Bronchial epithelial cell (primary cell): ENCODE measurements around the gene NEK1. TPM values are rescaled to one million over a fixed set of nuclear protein-coding genes. Genes with fewer than 3 reads are reported as not detected.

Source experiments
- DNase-seq: peaks from one replicate; pipeline ENCODE4 v3.0.0-alpha.2; 2010; ENCODE audit warnings: low read depth
- FAIRE-seq: peaks from 2 replicates; lab custom pipeline; 2011; peaks lifted over from hg19 to GRCh38; lab: Jason Lieb, UNC
- H3K27me3 ChIP-seq: 2 replicates; pipeline ENCODE4 v1.5.1; 2011; ENCODE audit warnings: low read length; ENCODE audit not compliant: control insufficient read depth, insufficient read depth
- H3K36me3 ChIP-seq: 2 replicates; pipeline ENCODE4 v1.5.1; 2011; ENCODE audit warnings: low read length; ENCODE audit not compliant: control insufficient read depth, insufficient read depth
- H3K4me3 ChIP-seq: 2 replicates; pipeline ENCODE4 v1.5.1; 2011; ENCODE audit warnings: mild to moderate bottlenecking, low read depth, low read length, control low read depth
- total RNA-seq: library from RNA; depleted of rRNA; stranded (reverse); fragments of >200 nt; gene quantifications from 2 replicates; pipeline ENCODE4 v1.2.1, GENCODE V29; 2014
- TF ChIP-seq, protein P1 (sequence below): IDR thresholded peaks from 2 replicates; pipeline ENCODE4 v1.5.1; 2011; ENCODE audit warnings: mild to moderate bottlenecking, moderate library complexity, low read length, control low read depth, inconsistent platforms; ENCODE audit not compliant: insufficient read depth, severe bottlenecking

NEK1 gene
- total RNA-seq, 1 donor from 2014 or later, result 6.1 TPM

- FAIRE-seq (no peak), DNase-seq (no peak)
- no peaks in the 10 kb centered on the region for H3K36me3 ChIP-seq
- no peaks in the 10 kb centered on the region for H3K27me3 ChIP-seq
- H3K4me3 ChIP-seq, result no peak overlapping the region
- TF ChIP-seq, protein P1, sequence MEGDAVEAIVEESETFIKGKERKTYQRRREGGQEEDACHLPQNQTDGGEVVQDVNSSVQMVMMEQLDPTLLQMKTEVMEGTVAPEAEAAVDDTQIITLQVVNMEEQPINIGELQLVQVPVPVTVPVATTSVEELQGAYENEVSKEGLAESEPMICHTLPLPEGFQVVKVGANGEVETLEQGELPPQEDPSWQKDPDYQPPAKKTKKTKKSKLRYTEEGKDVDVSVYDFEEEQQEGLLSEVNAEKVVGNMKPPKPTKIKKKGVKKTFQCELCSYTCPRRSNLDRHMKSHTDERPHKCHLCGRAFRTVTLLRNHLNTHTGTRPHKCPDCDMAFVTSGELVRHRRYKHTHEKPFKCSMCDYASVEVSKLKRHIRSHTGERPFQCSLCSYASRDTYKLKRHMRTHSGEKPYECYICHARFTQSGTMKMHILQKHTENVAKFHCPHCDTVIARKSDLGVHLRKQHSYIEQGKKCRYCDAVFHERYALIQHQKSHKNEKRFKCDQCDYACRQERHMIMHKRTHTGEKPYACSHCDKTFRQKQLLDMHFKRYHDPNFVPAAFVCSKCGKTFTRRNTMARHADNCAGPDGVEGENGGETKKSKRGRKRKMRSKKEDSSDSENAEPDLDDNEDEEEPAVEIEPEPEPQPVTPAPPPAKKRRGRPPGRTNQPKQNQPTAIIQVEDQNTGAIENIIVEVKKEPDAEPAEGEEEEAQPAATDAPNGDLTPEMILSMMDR, result no peak
Measured at GRCh38 chr4:169362607-169363006, 249.8 kb downstream of the NEK1 start.

DNA sequence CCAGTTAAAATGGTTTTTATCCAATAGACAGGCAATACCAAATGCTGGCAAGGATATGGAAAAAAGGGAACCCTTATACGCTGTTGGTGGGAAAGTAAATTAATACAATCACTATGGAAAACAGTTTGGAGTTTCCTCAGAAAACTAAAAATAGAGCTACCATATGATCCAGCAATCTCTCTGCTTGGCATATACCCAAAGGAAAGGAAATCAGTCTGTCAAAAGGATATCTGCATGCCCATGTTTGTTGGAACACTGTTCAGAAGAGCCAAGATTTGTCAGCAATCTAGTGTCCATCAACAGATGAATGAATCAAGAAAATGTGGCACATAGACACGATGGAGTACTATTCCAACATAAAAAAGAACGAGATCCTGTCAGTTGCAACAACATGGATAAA is 250.6 kb downstream of the NEK1 start:
- no peak for FAIRE-seq
- TF ChIP-seq, protein P1, result no peak
- H3K4me3 ChIP-seq, result no peak overlapping the region
- no peaks in the 10 kb centered on the region for H3K36me3 ChIP-seq
- H3K27me3 ChIP-seq, result no peaks in the 10 kb centered on the region
- DNase-seq, result no peak

- no peak for DNase-seq
- no peaks in the 10 kb centered on the region for H3K36me3 ChIP-seq
- TF ChIP-seq, protein P1, result no peak
- no peak overlapping the region for H3K4me3 ChIP-seq
- no peak for FAIRE-seq
- H3K27me3 ChIP-seq, result no peaks in the 10 kb centered on the region
Measured at GRCh38 chr4:169359961-169360360, 252.4 kb downstream of the NEK1 start.

GRCh38 chr4:169352360-169352759 is 260.0 kb downstream of the NEK1 start:
- H3K36me3 ChIP-seq, result no peaks in the 10 kb centered on the region
- no peak for DNase-seq
- FAIRE-seq, result no peak
- no peaks in the 10 kb centered on the region for H3K27me3 ChIP-seq
- TF ChIP-seq, protein P1, result no peak
- no peak overlapping the region for H3K4me3 ChIP-seq

GRCh38 chr4:169351872-169352271 is 260.5 kb downstream of the NEK1 start:
- no peak for DNase-seq
- H3K4me3 ChIP-seq, result no peak overlapping the region
- FAIRE-seq, result no peak
- H3K36me3 ChIP-seq, result no peaks in the 10 kb centered on the region
- TF ChIP-seq, protein P1, result no peak
- no peaks in the 10 kb centered on the region for H3K27me3 ChIP-seq

DNA sequence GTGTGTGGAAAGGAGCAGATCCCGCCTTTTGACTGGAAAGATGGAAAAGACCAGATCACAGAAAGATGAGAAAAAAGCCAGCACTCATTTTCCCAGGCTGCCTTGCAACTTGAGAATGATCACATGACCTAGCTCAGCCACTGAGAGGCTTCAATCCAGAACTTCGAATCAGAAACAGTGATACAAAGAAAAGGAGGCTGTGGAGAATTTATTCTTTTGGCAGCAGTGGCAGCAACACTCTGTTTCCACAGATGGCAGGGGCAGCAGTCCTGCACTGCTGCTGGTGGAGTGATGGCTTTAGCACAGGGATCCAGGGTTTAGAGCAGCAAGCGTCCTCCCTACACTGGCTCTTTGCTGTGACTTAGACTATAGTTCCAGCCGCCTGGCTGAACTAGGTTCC is 263.8 kb downstream of the NEK1 start:
- FAIRE-seq (no peak), DNase-seq (no peak)
- Histone ChIP-seq H3K4me3 (no peak overlapping the region), H3K36me3 (no peaks in the 10 kb centered on the region), H3K27me3 (no peaks in the 10 kb centered on the region)
- TF ChIP-seq, protein P1, result no peak
